Measurements from ENCODE around the gene RABAC1. TPM values are rescaled to one million over a fixed set of nuclear protein-coding genes. Genes with fewer than 3 reads are reported as not detected.

The RABAC1 gene
- total RNA-seq, 6 donors from 2014 or later: 59.7 to 222 (median 163) TPM

DNA sequence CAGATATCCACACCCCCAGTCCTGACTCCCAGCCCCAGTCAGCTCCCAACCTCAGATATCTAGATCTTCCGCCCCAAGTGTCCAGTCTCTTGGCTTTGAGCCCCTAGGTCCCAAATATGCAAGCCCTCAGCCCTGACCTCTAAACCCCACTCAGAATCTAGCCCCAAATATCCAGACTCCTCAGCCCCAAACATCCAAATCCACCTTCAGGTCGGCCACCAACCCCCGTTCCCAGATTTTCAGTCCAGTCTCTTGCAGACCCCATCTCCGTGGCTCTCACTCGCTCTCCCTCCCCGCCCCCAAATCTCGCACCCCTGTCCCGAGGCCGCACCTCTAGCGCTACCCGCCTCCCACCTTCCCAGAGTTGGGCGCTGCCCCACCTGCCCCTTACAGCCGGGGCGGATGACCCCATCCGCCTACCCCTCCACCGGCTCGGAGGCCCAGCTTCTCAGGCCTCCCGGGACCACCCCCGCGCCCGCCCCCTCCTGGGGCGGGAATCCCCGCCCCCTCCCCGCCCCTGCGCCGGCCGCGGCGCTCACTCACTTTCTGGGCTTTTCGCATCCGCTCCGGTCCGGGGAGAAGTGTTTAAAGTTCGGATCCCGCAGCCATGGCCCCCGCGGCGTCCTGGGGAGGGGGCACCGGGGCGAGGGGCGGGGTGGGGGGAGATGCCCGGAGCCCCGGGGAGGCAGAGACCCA lies 31.5 kb downstream of the RABAC1 start:
- Histone ChIP-seq H3K4me1 (peaks cover 14 to 25% (median 21%) of the 10 kb centered on the region in 4 donors), H3K27ac (peak overlapping the region in 1 of 4 donors; percentile 7), H3K36me3 (no peaks in the 10 kb centered on the region), H3K9me3 (no peaks in the 10 kb centered on the region), H3K4me3 (peak overlapping the region in 3 of 4 donors; percentile 46 to 55 (median 52)), H3K27me3 (peaks cover 0 to 49% (median 30%) of the 10 kb centered on the region in 4 donors)
- 13 to 16% methylated on average over 25 to 29 of the region's 43 CpGs for WGBS, 2 donors
- ATAC-seq (ENCODE audit: low FRiP score in 2 of 2) (no peak), DNase-seq (peak in 1 of 2 donors; percentile 85)
- TF ChIP-seq, protein P1, sequence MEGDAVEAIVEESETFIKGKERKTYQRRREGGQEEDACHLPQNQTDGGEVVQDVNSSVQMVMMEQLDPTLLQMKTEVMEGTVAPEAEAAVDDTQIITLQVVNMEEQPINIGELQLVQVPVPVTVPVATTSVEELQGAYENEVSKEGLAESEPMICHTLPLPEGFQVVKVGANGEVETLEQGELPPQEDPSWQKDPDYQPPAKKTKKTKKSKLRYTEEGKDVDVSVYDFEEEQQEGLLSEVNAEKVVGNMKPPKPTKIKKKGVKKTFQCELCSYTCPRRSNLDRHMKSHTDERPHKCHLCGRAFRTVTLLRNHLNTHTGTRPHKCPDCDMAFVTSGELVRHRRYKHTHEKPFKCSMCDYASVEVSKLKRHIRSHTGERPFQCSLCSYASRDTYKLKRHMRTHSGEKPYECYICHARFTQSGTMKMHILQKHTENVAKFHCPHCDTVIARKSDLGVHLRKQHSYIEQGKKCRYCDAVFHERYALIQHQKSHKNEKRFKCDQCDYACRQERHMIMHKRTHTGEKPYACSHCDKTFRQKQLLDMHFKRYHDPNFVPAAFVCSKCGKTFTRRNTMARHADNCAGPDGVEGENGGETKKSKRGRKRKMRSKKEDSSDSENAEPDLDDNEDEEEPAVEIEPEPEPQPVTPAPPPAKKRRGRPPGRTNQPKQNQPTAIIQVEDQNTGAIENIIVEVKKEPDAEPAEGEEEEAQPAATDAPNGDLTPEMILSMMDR (IDR thresholded peaks at IDR 0.05): no peak
- TF ChIP-seq EP300 (IDR thresholded peaks at IDR 0.05) (no peak), POLR2AphosphoS5 (IDR thresholded peaks at IDR 0.05) (no peak), POLR2A (IDR thresholded peaks at IDR 0.05) (no peak)

DNA sequence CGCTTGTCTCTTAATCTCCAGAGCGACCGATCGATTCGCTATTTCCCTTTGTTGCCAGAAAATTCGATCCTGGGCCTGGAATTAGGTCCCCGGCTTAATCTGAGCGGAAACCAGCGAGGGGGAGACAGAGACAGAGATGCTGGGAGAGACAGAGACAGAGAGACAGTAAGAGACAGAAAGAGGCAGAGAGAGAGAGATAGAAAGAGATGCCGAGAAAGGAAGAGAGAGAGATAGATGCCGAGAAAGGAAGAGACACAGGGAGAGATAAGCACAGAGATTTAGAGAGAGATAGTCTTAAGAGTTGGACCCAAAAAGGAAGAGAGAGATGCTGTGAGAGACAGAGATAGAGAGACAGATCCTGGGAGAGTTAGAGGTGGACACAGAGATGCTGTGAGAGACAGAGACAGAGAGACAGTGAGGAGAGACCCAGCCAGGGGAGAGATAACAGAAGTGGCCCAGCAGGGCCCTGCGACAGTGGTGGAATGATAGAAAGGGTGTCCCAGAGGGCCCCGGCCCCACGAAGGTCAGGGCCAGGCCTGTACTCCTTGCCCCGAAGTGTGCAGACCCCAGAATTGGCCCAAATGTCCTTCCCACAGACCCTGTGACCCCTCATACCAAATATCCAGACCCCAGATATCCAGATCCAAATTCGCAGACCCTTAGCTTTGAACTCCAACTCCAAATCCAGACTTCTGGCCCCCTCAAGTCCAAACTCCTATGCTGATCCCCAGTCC lies 32.2 kb downstream of the RABAC1 start:
- Histone ChIP-seq H3K4me1 (peaks cover 14 to 23% (median 19%) of the 10 kb centered on the region in 4 donors), H3K27ac (no peak overlapping the region), H3K27me3 (peaks cover 0 to 56% (median 33%) of the 10 kb centered on the region in 4 donors), H3K36me3 (no peaks in the 10 kb centered on the region), H3K4me3 (no peak overlapping the region), H3K9me3 (no peaks in the 10 kb centered on the region)
- WGBS, 2 donors: 53 to 62% methylated on average over 16 of the region's 16 CpGs
- no peak for TF ChIP-seq POLR2A (IDR thresholded peaks at IDR 0.05)
- ATAC-seq (ENCODE audit: low FRiP score in 2 of 2) (no peak), DNase-seq (no peak)

DNA sequence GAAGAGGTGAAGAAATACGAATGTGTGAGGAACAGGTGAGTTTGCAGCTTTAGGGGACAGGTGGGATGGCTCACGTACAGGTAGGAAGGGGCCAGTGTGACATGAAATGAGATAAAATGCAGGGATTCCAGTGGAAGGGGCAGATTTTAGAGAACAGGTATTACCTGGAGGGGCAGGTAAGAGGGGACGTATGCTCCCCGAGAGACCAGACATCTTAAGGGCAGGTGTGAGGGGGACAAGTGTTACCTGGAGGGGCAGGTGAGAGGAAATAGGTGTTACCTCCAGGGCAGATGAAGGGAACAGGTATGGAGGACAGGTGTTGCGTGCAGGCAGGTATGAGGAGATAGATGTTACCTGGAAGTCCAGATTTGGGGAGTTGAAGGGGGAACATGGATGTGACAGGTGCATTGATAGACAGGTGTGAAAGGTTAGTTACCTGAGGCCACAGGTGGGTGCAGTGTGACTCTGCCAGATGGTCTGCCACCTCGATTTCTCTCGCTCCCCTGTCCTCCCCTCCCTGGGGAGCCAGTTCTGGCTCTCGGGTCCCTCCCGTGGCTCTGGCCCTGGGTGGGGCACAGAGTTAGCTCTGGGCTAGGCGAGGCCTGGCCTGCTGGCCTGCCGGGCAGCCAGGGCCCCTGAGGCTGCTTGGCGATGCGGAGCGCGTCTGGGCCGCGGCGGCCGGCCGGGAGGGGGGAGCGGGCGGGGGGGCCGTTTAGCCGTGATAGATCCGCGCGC lies 32.9 kb downstream of the RABAC1 start:
- H3K27ac ChIP-seq: no peak overlapping the region
- DNase-seq: peak in 1 of 2 donors; percentile 64
- TF ChIP-seq, protein P1 (IDR thresholded peaks at IDR 0.05): no peak
- TF ChIP-seq EP300 (IDR thresholded peaks at IDR 0.05): no peak
- TF ChIP-seq POLR2AphosphoS5 (IDR thresholded peaks at IDR 0.05): no peak
- no peak for TF ChIP-seq POLR2A (IDR thresholded peaks at IDR 0.05)
- H3K27me3 ChIP-seq: peaks cover 0 to 58% (median 39%) of the 10 kb centered on the region in 4 donors
- no peaks in the 10 kb centered on the region for H3K9me3 ChIP-seq
- no peak overlapping the region for H3K4me3 ChIP-seq
- ATAC-seq (ENCODE audit: low FRiP score in 2 of 2): no peak
- no peaks in the 10 kb centered on the region for H3K36me3 ChIP-seq
- WGBS, 2 donors: 42 to 56% methylated on average over 14 to 27 of the region's 27 CpGs
- H3K4me1 ChIP-seq: peaks cover 14 to 25% (median 19%) of the 10 kb centered on the region in 4 donors

DNA sequence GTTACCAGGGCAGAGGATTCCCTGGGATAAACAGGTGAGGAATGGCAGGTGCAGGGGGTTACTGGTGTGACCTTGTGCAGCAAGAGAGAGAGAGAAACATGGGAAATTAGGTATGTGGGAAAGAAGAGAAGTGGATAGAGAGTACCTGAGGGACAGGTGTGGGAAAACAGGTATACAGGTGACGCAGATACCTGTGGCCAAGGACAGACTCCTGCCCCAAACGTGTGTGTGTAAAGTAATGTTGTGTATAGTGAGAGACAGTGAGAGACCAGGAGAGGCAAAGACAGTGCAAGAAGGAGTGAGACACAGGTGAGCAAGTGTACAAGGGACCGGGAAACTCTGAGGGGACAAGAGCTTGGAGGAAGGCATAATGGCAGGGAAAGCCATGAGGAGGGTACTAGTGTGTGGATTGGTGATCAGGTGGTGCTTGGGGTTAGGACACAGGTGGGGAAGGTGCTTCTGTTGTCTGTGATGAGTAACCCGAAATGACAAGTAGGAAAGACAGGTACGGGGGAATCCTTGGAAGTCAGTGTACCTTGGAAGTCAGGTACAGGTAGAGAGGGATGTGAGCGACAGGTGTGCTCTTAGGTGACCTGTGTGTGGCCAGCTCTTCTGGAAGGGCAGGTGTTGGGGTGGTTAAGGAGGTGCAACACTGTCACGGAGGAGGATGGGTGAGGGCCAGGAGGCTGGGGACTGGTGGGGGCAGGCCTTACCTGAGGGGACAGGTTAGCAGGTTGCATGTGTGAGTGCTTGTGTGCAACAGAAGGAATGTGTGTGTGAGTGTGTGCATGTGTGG lies 33.7 kb downstream of the RABAC1 start:
- Histone ChIP-seq H3K36me3 (no peaks in the 10 kb centered on the region), H3K27me3 (peaks cover 0 to 55% (median 42%) of the 10 kb centered on the region in 4 donors)
- DNase-seq: no peak

More for the DNA sequence above, 33.7 kb downstream of the RABAC1 start:
- no peak for ATAC-seq (ENCODE audit: low FRiP score in 2 of 2)
- WGBS, 2 donors: 64 to 65% methylated on average over 7 of the region's 7 CpGs
- Histone ChIP-seq H3K4me3 (no peak overlapping the region), H3K9me3 (no peaks in the 10 kb centered on the region), H3K27ac (no peak overlapping the region), H3K4me1 (peaks cover 14 to 29% (median 19%) of the 10 kb centered on the region in 4 donors)
- TF ChIP-seq, protein P1 (IDR thresholded peaks at IDR 0.05): no peak
- no peak for TF ChIP-seq EP300 (IDR thresholded peaks at IDR 0.05)
- TF ChIP-seq POLR2AphosphoS5 (IDR thresholded peaks at IDR 0.05): no peak
